ENCODE data around the gene UBE3B. TPM values are rescaled to one million over a fixed set of nuclear protein-coding genes. Genes with fewer than 3 reads are reported as not detected.

Gene UBE3B
- total RNA-seq, 2 donors from 2014 or later: 40.4 to 54.8 TPM

DNA sequence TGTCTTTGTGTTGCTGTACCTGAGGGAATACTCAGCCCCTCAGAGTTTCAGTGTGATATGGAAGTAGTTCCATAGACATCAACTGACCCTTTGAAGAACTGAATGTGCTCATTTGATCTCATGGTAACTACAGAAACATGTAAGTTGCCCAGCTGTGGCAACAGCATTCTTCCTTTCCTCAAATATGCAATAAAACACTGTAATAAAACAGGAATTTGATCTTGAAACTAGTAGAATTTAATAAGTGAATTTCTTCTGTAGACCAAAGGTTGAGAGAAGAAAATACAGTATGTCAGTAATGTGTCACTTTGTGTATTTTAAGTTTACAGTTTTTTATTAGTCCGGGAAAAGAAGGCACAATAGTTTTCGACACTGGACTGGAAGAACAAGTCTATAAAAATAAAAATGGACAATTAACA lies 32.2 kb upstream of the UBE3B start:
- intact Hi-C loops (cut with DNase I): no loop called here
- no peak for ATAC-seq

DNA sequence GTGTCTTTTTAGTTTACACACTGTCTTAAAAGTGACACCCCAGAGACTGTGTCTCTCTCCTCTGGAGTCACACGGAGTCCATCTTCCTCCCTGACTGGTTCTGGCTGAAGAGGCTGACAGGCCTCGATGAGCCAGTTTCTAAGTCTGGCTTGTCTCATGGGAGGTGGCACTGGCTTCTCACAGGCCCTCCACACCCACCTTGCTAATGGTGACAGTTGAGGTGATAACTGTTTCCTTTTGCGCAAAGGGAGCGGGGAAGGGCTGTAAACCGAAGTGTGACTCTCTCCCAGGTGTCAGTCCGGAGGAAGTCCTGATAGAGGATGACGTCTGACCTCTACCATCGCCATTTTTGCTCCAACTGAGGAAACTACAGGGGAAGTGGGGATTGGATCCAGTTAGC lies 30.6 kb upstream of the UBE3B start:
- intact Hi-C loops (cut with DNase I): loop anchor here in 1 of 2 donors (2.0 kb wide), 1 partner anchor 16 kb away; no protein-coding TSS in a partner anchor
- peak; percentile 52 for DNase-seq
- ATAC-seq: peak; percentile 69 to 74

More for the DNA sequence above, 32.2 kb upstream of the UBE3B start:
- DNase-seq: no peak

DNA sequence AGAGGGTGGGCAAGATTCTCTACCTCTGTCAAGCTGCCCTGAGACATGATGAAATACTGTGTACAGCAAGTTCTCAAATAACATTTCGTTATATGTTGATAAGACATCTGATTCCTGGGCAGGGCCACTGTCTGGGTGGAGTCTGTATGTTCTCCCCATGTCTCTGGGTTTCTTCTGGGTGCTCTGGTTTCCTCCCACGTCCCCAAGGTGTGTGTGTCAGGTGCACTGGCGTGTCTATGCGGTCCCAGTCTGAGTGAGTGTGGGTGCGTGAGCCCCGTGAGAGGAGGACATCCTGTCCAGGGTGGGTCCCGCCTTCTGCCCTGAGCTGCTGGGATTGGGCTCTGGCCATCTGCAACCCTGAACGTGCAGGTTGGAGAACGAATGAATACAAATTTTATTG lies 30.0 kb upstream of the UBE3B start:
- no peak for ATAC-seq
- intact Hi-C loops (cut with DNase I): loop anchor here in 1 of 2 donors (2.0 kb wide), 1 partner anchor 15 kb away; no protein-coding TSS in a partner anchor

DNA sequence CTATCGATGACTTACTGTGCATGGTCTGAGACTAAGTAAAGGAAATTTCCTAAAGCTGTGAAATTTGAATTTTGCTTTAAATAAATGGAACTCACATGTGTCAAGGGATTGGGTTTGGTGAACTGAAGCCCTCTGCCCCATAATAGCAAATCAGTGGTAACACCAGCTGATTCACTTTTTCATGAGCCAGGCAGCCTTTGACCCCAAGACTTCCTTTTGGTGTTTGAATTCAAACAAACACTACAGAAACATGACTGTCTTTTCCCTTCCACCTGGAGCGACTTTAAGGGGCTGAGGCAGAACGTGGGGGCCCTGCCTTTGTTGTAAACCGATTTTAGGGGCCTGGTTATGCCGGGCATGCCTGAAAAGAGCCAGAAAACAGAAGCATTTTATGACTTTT lies 29.2 kb upstream of the UBE3B start:
- ATAC-seq (no peak), DNase-seq (no peak)
- intact Hi-C loops (cut with DNase I): no loop called here

More for the DNA sequence above, 30.0 kb upstream of the UBE3B start:
- no peak for DNase-seq

DNA sequence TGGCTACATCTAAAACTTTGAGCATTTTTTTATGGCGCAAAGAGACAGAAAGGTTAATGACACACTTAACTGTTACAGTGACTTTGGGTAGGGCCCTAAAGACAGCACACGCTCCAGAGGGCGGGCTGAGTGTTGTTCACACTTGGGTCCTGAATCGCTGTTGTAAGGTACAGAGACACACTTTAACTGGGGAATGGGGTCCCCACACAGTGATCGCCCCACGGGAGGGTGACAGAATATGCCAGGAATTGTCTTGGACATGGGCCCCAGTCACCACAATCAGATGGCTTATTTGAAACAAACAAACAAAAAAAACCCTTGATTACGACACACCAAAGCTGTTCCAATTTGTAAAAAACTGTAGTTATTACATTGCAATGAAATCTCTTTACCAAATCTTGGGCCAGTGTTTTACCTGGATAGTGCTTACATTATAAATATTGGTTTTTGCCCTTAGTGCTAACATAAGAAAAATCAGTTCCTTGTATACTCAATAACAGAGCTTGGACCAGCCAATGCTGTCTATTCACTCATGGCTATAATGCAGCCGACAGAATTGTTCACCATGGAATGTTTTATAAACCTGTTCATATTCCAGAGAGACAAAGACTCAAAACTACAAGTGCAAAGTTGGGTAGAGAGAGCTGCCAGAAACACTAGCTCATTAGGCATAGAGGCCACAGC lies 28.6 kb upstream of the UBE3B start:
- DNase-seq (no peak), ATAC-seq (no peak)
- intact Hi-C loops (cut with DNase I): no loop called here

DNA sequence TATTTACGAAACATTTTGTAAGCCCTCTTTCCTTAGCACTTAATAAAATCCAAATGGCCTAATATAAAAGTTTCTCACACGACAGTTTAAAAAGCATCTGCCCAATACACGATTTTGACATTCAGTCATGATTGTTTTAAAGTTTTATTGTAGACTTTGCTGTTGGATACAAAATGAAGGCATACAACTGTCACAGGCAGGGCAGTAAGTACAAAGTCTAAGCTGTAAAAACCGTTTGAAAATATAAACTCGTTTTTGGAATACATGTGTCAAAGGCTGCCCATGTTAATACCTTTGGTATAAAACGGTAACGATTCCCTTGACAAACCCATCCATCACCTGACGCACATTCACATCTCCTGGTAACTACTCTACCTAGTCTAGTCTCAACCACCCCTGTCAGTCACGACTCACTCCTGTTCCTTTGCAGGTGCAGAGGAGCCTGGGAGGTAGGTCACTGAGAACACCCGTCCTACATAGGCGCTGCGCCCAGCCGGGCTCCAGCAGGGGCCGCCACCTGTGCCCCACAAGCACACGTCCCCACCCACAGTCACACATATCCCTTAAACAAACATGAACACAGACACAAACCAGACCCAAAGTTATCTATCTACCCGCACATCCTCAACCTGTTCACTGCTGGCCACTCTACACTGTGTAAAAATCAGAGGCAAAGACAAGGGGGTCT lies 27.4 kb upstream of the UBE3B start:
- DNase-seq (no peak), ATAC-seq (no peak)
- intact Hi-C loops (cut with DNase I): no loop called here

DNA sequence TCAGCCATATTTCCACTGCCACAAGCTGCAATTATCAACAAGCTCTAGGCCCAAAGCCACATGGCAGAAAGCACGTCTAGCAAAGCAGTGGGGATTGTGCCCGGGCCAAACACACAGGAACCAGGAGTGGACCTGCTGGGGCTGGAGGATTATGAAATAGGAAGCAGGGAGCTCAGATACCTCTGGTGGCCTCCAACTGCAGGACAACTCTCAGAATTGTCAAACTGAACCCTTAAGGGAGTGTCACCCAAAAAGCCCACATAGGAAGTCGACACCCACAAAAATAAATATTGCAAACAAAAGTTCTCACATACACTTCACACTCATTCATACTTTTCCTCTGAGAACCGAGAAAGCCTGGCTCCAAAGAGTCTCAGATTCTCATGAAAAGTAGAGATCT lies 26.5 kb upstream of the UBE3B start:
- ATAC-seq (no peak), DNase-seq (no peak)
- intact Hi-C loops (cut with DNase I): no loop called here

DNA sequence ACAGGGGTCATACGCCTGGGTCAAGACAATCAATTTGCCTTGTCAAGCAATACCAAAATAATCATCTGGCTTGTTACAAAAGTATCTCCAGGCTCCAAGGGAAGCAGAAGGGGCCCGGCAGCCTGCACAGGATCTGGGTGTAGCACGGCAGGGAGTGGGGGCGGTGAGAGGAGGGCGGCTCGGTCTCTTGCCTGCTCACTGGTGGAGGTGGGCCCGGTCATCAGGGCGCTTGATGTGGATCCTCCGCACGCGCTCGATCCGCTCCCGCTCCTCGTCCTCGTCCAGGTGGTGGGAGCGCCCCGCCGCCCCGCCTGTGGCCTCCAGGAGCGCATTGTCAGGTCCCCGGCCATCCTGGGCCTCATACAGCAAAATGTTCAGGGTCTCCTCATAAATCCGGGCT lies 26.0 kb upstream of the UBE3B start:
- no peak for DNase-seq
- intact Hi-C loops (cut with DNase I): no loop called here
- no peak for ATAC-seq

DNA sequence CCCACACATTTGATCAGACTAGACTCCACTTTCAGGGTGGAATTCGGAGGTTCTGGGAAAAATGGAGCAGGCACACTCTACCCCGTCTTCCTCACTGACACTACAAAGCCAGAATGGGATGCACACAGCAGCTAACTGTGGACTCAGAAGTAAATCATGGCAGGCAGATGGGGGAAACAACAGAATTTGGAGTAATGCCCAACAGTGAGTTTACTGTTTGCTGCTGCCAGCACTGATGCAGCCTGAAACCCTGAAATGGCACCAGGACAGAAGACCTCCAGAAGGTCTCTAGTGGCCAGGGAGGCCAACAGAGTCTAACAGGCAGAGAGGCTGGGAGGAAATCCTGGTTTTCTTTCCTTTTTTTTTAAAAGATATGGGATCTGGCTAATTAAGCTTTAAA lies 24.9 kb upstream of the UBE3B start:
- intact Hi-C loops (cut with DNase I): no loop called here
- ATAC-seq: no peak
- DNase-seq: no peak

DNA sequence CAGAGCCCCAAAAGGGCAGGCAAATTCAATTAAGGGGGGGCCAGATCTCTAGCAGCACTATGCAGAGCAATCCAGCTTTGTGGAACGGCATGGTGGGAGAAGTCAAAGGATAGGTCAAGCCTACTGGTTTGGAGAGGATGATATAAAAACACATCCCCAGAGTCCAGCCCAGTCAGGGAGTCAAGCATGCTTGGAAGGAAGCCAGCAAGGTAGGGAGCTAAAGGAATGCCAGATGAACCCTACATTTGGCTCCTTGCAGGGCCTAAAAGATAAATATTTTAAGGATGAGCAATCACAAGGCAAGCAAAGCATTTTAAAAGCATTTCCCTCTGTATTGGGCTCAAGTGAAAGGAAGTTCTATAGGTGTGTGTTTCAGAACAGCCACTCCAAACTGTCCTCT lies 21.7 kb upstream of the UBE3B start:
- ATAC-seq (peak in 1 of 2 donors; percentile 23), DNase-seq (no peak)
- intact Hi-C loops (cut with DNase I): no loop called here

DNA sequence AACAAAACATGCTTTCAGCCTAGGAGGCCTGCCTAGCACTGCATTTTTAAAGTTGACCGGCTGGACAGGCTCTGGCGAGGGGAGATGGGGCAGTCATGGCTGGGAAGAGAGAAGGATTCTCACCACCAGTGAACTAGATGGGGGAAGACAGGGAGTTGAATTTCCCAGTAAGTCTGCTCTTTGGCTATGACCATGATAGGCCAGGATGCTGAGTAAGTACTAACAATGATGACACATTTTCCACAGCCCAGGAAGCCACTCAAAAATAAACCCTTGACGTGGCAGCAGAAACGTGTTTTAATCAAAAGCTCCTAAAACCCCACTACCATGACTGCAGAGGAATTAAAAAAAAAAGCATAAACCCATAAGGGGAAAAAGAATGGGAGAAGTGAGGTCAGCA lies 19.3 kb upstream of the UBE3B start:
- intact Hi-C loops (cut with DNase I): no loop called here
- no peak for DNase-seq
- no peak for ATAC-seq

DNA sequence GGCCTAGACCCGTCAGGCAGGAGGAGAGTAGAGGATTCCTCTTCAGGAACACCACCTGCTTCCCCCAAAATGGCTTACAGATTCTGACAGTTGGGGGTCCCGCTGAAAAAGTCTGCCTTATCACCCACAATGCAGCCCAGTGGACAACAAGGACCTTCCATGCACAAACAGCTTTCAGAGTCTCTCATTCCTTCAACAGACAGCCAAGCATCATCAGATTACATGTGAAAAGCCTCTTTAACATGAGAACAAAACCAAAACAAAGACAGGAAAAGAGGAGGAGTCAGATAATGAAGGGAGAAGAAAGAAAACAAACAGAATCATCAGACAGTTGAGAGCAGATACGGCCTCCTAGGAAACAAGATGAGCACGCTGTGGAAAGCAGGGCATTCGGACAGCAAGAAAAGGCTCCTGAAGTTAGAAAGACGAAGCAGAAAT lies 18.6 kb upstream of the UBE3B start:
- intact Hi-C loops (cut with DNase I): no loop called here

DNA sequence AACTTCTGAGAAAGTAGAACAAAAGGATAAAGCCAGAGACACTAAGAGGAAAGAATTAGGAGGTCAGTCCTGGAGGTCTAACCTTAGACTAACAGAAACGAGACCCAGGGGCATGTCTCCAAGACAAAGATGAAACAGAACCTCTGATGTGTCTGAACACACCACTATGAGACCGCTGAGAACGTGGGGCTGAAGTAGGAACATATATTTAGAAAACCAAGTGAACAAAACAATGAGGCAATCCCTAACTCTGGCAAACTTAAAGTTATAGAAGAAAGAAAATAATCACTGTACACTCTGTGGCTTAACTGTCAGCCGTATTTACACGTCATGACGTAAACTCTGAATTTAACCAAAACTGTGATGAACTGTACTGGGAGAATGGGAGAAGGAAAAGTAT lies 18.2 kb upstream of the UBE3B start:
- no peak for DNase-seq
- intact Hi-C loops (cut with DNase I): no loop called here
- ATAC-seq: no peak

More for the DNA sequence above, 18.6 kb upstream of the UBE3B start:
- DNase-seq: no peak
- ATAC-seq: no peak

DNA sequence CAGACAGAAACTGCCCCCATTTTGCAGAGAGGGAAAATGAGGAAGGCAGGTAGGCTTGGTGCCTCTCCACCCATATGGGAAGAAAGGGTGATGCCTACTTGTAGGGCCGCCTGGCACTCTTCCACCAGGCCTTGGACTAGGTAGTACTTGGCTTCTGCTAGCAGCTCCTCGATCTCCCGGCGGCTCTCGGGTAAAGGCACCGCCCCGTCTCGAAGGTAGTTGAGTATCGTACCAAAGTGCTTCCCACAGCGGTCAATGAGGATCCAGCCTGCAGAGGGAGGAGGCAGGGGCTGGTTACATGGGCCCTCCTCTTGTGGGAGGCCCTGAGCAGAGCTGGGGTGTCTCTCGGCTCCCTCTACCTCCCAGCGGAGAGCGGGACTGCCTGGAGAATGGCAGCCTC lies 16.9 kb upstream of the UBE3B start:
- no peak for DNase-seq
- no peak for ATAC-seq
- intact Hi-C loops (cut with DNase I): no loop called here

DNA sequence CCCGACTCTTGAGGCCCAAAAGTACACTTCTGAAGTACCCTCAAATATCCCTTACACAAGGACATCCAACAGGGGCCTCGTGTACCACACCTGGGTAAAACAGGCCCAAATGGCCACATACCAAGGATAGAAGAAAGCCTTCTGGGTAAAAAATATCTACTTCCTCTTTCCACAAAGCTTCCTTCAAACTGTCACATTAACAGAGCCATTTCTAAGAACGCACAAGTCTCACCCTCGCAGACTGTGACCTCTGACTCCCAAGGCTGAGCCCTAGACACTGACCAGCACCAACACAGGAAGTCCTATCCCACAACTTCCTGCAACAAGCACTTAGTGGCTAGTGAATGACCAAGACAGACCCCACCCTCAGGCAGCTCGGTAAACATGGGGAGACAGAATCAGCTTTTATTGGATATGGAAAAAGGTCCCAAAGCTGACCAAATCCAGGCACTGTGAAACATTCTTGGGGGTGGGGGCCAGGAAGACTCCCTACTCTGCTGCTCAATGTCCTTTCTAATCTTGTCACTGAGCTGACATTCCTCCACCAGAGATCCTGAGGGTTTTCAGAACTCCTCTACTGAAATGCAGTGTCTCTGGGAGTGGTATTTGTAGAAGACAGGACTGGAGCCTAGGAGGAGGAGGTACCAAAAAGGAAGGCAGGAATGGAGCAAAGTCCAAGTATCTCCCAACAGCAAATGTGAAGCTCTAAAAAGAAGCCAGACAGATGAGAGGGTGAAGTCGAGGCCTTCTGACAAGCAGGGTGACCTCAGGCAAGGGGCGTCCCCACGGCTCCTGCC lies 16.2 kb upstream of the UBE3B start:
- intact Hi-C loops (cut with DNase I): no loop called here
- DNase-seq (peak; percentile 43), ATAC-seq (peak in 1 of 2 donors; percentile 37)

DNA sequence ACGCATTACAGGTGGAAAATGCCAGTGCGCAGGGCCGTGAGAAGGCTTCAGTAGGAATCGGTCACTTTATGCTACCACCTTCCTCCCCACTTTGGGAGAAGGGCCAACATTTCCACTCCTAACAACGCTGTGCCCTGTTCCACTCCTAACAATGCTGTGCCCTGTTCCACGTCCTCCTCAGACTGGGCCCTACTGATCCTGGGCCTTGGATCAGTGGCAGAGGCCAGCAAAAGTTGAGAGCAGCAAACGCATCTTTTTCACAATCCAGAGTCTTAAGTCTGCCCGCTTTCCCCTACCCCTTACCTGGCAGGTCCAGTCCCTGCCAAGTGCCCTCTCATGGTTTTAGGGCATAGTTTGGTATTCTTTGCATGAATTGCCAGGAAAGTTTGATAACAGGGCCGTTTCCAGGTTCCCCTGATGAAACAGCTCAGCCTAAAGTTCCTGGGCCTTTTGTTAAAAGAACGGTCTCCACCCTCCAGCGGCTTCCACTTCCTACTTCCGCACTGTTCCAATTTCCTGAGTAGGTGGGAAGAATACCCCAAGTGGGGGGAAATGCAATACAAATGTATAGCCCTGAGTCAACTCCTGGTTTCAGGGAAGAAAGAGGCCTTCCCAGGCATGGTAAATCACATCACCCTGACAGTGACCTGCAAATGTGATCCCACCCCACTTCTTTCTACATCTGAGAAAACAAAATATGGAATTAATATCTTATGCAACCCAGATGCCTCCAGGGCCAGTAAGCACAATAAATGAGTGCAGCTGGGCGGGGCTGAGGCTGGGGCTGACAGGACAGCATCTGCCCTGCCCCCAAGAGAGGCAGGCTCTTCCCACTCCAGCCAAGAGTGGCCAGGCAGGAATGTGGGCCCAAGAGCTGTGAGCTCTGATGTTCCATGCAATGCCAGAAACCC lies 15.3 kb upstream of the UBE3B start:
- DNase-seq (peak; percentile 92), ATAC-seq (peak; percentile 91 to 95)
- intact Hi-C loops (cut with DNase I): loop anchor here in 1 of 2 donors (2.0 kb wide), 1 partner anchor 15 kb away; no protein-coding TSS in a partner anchor

DNA sequence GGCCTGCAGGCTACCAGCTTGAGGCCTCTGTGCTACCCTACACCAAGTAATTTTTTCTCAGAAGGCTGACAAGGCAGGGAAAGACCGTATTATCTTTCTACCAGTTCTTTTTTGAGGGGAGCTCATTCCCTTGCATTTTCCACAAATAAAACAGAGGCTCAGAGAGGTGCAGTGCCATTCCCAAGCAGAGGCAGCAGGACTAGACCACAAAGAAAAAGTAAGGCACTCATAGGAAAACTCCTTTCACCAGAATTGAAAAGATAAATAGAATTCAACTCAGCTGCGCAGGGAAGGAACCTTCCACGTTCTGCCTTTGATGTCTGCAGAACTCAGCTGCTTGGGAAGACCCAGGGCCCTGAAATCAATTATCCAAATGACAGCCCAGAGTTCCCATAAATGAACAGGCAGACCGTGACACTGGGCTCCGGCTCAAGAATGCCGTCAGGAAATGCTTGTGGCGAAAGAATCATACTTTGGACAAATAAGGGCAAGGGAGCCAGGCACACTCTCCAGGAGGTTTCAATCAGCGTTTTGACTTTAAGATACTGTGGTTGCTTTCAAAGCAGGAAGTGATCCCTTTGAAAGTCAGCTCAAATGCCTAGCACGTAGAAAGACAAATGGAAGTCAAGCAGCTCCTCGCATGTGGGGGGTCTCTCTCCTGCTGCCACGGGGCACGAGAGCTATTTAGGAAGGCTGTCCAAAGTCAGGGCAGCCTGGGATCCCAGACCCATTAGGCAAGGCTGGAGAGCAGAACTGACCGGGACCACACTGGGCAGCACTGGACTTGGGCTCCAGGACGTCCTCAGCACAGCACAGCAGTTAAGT lies 14.4 kb upstream of the UBE3B start:
- peak; percentile 81 to 82 for ATAC-seq
- intact Hi-C loops (cut with DNase I): loop anchor here in 1 of 2 donors (2.0 kb wide), 1 partner anchor 16 kb away; no protein-coding TSS in a partner anchor
- DNase-seq: peak; percentile 87

DNA sequence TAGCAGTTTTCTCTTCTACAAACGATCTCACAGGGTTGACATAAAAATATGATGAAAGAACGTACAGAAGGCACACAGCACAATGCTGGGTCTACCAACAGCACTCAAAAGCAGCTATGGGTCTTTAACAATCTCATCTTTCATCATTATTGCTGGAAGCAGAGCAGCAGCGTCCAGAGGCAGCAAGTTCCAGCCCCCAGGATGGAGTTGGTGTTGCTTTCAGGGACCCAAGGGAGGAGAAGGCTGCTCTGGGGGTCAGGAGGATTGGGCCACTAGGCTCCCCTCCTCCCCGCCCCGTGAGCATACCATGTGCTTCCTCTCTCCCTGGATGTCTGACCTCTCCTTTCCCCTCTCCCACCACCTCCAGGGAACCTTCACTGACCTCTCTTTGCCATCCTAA lies 13.7 kb upstream of the UBE3B start:
- ATAC-seq: peak in 1 of 2 donors; percentile 8

More for the DNA sequence above, 13.7 kb upstream of the UBE3B start:
- intact Hi-C loops (cut with DNase I): loop anchor here in 1 of 2 donors (2.0 kb wide), 1 partner anchor 17 kb away; no protein-coding TSS in a partner anchor
- DNase-seq: no peak
